HG03520 (cell line): ENCODE results near the gene DOCK9.

Experiments used
- ATAC-seq: cut with Tn5 transposase; IDR thresholded peaks from one replicate; pipeline ENCODE4 v1.9.1; 2021; ENCODE audit warnings: mild to moderate bottlenecking, moderate library complexity; ENCODE audit not compliant: unreplicated experiment

The DOCK9 gene

DNA sequence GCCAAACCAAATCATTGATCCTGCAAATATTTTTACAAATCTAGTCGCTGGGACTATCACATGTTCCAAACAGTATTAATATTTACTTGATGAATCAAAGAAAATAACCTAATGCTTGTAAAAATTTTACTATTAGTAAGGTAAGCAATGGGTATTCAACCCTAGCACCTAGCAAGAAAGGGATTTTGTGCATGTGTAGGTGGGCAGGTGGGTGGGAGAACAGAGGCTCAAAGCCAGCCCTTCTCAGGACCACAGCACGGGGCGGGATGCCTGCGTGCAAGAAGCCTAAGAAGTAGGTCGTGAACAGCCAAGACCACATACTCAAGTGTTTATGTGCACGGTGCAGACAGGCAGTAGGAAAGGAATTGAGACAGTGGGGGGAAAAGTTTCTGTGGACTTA lies 26.6 kb downstream of the DOCK9 start:
- no peak for ATAC-seq

DNA sequence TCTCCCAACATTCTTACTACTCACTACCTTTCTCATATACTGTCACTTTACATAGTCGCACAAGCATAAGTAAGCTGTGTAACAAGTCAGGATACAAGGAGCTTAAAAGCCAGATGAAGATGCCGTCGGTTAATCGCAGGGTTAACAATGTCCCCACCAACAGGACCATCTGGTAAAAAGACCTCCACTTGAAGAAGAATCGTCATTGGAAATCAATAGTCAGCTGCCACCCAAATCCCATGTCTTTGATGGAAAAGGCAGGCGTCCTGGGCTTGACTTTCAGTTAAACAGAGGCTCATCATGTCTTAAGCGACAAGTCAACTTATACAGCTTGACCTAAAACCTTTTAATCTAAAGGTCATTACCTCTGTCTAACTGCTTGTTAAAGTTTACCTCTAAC lies 27.2 kb downstream of the DOCK9 start:
- ATAC-seq, result no peak

DNA sequence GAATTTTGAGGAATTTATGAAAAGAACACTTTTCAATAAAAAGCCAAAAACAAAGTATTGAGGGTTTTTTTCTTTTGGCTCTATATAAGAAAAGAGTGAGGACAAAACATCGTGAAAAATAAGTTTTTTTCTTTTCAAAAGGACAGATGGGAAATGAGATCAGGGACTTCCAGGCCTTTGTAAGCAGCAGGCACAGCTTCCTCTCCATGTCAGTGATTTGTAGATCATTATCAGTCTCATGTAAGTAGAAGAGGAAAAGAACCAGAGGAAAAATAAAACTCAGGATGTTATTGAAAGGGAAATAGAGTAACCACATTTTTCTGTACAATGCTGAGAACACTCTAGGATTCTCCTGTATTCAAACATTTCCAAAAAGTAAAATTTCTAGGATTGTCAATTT lies 29.9 kb downstream of the DOCK9 start:
- no peak for ATAC-seq

DNA sequence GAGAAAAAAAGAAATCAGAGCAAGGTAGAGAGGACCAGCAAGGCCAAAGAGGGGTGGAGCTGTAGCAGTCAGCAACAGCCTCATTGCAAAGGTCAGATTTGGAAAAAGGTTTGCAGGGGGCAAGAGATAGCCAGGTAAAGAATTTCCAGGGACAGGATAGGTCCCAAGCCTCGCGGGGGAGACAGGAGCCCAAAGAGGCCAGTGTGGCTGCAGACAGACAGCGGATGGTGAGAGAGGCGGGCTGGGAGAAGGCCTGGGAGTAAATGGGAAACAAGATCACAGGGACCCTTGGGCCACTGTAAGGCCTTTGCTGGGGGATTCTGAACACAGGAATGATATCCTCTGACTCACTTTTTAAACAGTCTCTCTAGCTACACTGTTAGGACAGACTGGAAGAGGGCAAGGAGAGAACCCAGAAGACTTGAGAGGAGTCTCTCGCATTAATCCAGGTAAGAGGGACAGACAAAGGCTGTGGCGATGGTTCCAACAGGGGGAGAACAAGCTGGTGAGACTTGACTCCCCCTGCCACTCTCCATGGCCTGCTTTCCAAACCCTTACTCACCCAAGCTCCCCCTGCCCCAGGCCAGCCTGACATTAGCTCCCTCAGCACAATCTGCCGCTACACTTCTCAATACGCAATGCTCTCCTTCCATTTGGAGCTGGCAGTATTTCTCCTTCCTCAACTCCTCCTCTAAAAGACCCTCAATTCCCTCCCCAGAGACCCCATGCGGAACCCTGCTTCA lies 31.8 kb downstream of the DOCK9 start:
- ATAC-seq, result no peak

DNA sequence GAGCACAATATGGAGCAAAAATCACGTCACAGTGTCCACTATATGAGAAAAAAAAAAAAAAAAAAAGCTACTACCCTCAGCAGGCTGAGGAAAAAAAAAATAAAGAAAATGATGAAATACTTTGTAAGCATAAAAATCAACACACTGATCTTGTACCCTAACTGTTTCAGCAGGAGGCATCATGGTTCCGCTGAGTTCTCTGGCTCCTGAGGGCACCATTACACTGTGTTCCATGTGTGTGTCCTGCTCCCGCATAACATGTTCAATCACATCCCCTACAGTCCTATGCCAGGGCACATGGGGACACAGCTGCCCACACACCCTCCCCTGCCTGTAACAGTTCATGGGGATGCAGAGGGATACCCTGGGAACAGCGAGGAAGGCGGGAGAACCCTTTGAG lies 33.5 kb downstream of the DOCK9 start:
- no peak for ATAC-seq

DNA sequence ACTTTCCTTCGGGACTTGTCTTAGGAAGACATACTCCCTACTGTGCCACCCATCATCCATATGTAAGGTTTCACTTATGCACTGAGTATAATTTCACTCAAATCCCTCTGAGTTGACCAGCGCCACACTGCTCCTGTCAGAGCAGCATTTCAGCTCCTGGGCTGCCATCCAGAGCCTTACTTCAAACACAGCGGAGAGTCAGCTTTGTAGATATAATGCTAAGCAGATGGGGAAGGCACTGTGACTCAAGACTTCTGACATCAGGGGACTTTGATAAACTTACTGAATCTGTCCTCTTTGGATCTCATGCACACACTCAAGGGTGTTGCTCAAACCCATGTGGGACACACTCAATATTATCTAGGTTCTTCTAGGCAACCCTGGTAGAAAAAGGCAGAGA lies 34.9 kb downstream of the DOCK9 start:
- ATAC-seq, result no peak

DNA sequence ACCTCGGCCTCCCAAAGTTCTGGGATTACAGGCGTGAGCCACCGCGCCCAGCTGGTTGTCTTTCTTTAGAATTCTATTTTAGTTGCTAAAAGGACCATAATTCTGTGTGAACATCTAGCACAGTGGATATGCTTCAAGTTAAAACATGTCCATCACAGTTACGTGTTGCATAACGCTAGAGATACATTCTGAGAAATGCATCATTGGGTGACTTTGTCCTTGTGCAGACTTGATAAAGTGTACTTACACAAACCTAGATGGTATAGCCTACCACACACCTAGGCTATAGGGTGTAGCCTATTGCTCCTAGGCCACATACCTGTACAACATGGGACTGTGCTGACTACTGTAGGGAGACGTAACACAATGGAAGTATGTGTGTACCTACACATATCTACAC lies 35.4 kb downstream of the DOCK9 start:
- no peak for ATAC-seq

DNA sequence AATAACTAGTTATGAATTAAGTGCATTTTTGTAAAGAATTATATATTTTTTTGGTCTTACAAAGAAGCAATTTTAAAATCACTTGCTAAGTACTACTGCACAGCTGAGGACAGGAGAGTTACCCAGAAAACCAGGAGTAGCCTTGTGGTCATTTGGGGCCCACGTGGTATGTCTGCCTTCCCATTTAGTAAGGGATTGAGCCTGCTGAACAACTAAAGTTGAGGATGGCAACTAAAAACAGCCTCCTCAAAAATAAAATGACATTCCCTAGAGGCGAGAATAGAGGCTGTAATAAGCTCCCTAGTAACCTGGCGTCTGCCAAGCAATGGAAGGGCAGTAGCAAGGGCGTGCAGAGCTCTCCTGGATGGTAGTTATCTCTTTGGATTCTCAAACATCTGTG lies 36.3 kb downstream of the DOCK9 start:
- no peak for ATAC-seq

DNA sequence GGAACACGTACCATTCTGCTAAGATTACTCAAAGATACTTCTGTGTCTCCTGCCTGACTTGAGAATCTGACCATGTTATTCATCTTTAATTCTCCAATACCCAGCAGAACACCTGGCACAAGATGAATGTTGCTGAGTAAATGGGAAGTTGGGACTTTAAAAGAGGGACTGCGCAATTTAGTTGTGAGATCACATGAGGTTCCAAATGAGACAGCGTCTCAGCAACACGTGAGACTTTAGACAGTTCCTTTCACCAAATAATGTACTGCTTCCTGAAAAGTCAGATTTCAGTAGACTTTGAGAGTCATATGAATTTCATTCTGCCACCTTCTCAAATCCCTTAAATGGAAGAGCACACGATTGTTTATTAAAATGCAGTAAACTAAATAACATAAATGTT lies 36.7 kb downstream of the DOCK9 start:
- no peak for ATAC-seq

DNA sequence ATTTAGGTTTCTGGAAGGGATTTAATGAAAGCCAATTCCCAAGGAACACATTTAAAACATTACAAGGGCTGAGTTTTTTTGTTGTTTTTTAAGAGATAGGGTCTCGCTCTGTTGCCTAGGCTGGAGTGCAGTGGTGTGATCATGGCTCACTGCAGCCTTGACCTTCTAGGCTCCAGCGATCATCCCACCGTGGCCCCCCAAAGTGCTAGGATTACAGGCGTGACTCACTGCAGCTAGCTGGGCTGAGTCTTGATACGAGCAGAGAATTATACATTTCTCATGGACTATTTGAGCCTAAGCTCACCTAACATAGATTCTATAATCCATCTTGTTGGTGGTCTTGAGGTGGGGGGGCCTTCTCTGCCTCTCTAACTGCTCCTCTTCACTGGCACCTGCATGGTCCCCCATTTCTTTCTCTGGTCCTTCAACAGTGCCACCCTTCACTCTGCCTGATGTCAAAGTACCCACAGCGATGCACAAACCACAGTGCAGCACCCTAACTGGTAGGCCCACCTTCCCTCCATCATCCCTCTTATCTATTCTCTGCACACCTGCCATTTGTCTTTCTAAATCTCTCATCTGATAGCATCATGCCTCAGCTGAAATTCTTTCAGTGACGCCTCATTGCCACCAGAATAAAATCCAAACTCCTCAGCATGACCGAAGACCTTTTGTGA lies 37.4 kb downstream of the DOCK9 start:
- no peak for ATAC-seq

DNA sequence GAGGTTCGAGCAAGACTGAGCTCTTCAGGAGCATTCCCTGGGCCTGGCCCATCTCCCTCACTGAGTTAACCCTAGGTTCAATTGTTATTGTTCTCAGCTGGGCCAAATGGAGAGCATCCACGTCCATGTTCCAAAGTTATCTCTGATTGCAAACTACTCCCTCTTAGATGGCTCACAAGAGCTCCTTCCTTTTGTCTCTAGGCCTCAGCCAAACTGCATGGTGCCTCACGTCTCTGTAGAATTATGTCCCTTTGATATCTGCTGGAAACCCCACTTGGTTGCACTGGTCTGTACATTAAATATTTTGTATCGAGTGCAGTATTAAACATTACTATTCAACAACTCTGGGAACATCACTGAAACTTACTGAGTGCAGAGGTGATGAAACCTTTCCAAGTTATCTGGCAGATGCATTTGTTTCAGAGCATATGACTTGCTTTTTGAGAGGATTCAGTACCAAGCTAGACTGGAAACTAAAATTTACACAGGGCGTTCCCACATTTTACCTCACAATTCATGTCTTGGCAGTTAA lies 38.1 kb downstream of the DOCK9 start:
- ATAC-seq, result no peak

DNA sequence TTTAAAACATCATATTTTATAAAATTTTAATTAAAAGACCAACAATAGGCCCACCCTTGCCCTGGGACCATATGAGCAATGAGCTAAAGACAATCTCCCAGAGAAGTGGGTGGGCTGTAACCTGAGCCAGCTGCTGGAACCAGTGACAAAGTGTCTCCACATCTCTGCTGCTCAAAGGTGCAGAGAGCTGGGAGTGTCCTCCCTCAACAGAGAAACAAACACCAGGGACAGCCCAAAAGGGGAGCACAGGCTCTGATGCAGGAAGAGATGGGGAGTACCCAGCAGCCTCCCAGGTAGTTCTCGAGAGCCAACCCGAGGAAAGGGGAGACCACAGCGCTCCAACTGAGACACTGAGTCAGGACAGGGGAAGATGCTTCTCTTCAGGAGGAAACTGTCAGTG lies 39.1 kb downstream of the DOCK9 start:
- ATAC-seq, result no peak

DNA sequence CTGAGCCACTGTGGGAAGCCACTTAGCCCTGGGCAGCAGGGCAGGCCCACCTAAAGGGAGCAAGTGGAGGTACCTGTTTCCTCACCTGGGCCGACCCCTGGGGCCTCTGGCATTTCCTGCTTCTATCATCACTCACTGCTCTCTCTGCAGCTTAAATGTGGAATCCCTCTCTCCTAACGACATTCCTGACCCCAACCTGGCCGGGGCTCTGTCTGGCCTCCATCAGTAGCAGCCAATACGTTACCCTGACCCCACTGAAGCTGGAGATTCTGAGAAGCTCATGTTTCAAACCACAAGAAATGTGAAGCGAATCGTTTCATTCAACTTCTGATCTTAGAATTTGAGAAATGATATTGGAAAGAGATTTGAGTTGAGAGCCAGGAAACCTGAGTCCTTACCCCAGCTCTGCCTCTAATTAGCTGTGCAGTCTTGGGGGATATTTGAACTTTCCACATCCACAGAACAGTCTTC lies 39.9 kb downstream of the DOCK9 start:
- ATAC-seq, result no peak

DNA sequence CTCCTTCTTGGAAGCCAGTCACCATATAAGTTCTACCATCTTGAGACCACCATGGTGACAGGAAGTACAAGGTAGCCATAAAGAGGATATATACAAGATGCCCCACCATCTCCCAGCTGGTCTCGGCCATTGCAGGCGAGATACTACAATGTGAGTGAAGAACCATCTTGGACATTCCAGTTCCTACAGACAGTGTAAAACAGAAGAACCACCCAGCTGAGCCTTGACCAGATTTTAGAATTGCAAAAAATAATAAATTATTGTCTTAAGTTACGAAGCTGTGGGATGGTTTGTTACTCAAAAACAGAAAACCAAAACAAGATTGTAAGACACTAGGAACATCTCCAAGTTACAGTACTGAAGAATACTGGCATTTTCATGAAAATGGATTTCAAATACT lies 43.6 kb downstream of the DOCK9 start:
- no peak for ATAC-seq

DNA sequence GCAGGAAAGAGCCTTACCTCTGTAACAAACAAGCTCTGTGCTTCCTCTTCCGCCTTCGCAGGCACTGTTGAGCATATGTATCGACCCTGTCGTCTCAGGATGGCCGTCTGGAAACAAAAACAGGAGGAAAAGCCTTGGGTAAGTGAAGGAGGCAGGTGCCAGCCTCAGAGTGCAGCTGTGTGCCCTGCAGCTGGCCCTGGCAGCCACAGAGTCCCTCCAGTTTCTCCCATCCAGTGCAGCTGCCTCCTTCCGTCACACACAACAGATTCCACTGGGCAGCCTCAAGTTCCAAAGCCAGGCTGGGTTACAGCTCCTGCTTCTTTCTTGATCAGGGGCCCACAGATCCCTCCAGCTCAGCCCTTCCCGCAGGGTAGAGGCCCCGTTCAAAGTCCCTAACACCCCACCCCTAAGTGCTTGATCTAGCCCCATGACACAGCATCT lies 47.7 kb downstream of the DOCK9 start:
- no peak for ATAC-seq

DNA sequence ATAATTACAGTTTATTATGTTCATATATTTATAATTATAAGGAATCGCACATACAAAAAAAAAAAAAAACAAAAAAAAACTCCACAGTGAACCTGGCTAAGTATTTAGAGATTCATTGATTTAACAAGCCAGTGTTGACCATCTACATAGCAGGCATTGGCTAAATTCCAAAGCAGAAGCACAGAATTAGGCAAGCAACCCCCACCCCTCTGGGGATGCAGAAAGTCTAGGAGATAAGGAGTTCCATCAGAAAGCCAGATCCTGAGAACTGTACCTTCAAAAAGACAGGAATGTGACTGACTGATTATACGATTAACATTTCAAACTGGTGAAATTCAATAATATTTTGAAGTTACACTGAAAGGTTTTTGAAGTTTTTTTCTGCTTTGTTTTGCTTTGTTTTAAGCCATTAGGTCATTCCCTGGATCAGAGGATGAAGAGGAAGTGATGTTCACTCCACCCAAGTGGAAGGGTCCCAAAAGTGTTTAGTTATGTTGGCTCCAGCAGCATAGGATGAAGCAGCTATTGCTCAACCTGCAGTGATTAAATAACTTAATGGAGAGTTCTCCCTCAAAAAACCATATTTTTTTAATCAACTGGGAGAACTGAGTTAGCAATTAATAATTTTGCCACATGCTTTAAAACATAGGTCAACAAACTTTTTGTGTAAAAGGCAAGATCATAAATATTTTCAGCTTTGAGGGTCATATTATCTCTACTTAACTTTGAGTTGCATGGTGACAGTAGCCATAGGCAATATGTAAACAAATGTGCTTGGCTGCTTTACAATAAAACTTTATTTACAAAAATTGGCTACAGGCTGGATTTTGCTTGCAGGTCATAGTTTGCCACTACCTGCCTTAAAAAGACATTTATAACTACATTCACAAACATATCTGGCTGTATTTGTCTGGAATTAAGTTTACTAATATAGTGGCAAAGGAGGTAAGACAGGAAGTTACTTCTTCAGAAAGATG lies 49.6 kb downstream of the DOCK9 start:
- no peak for ATAC-seq

DNA sequence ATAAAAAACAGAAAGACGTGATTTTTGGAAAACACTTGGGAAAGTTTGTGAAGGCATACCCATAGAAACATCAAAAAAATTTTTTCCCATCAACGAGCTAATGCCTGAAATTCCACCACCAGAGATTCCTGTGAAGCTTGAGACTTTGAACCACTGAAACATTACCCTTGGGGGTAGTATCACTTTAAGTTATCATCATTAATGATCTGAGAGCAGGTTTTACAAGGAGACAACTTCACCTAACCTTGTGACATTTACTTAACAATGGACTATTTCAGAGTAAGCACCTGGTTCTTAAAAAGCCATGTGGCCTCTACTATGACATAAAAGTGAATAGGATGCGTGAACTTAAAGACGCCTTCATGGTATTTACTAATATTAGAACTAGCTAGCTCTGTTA lies 51.9 kb downstream of the DOCK9 start:
- no peak for ATAC-seq

DNA sequence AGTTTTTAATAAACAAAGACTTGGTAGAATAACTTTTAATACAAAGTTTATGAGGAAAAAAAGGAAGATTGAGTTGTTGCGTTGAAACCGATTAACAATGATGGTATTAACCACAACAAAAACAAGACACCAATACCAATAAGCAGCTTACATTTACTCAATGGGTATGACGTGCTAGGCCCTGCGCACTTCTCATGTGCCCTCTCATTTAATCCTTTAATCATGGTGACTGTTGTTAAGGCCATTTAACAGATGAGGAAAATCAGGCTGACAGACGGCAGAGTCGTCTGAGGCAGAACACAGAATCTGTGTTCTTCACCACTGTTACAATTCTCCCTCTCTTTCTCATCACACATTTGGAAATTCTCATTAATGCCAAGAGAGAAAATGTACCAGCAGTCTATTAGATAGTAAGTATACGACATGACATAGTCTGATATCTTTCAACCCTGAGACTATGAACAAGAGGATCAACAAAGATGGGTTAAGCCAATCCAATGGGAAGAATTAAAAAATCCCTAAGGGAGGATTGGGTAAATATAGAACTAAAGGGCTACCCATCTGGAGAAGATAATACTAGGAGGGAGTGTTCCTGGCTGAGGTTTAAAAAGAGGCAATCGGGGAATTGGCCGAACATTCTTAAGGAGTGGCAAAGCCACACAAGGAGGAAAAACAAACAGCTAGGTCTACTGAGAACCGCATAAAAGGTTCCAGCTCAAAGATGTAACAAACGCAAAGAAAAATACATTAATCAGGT lies 54.0 kb downstream of the DOCK9 start:
- ATAC-seq, result no peak

DNA sequence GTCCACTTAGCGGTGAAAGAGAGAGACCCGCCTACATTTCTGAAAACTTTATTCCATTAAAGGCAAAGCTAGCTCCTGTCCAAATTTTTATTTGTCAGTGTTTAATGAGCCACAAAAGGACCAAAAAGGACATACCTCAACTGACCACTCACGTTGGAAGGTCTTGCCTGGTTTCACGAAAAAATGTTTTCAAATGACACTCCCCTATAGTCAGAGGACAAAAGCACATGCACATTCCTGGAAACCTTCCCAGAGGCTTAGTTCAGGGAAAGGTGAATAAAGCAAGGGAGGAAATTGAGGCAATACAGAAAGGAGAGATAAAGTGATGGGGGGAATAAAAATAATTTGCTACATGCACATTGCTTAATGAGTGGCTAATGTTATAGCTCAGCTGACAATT lies 55.6 kb downstream of the DOCK9 start:
- ATAC-seq, result no peak

DNA sequence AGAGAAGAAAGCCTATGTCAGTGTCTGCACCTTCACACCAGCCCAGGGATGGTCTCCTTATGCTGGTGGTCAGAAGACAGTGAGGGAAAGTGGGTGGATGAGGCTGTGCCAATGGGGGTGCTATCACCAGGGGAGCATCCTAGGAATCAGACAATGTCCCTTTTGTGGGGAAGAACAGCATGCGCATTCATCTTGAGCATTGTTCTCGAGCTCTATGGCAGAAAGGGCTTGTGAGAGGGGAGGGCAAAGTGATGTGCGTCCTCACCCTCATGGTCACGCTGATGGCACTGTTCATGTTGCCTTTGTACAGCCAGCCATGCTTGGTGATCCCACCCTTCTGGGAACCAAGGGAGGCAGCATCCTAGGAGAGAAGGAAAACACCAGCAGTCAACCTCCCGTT lies 56.1 kb downstream of the DOCK9 start:
- no peak for ATAC-seq
